Sciatic nerve (tissue), 2 donors: ENCODE results near the gene STK32C. TPM values are rescaled to one million over a fixed set of nuclear protein-coding genes. Genes with fewer than 3 reads are reported as not detected.

Source experiments
- ATAC-seq: fragments of 200-7000 bp; cut with Tn5 transposase; one replicate; pipeline ENCODE4 v1.9.1; 2020; ENCODE audit warnings: mild to moderate bottlenecking, moderate library complexity
- DNase-seq: peaks from one replicate; pipeline ENCODE4 v3.0.0-alpha.2; 2020; ENCODE audit warnings: low spot score
- intact Hi-C: fragments of 100-400 bp; cut with DNase I; formaldehyde crosslinking; loops from one replicate; pipeline ENCODE4 v1.14.2; 2022
- total RNA-seq: library from RNA; stranded (reverse); fragmentation: NEBNext Ultra II Directional; extraction: Animal tissue kit (Norgen Biotek cat#: 25700); gene quantifications from one replicate; pipeline ENCODE4 v1.2.1, GENCODE V29; 2021
- donor health status: DM: no; HTN: no; CAD: no.
- donor health status: DM: no; HTN: no; CAD: no.

The STK32C gene
- total RNA-seq, 1 donor from 2014 or later = 11.1 TPM

DNA sequence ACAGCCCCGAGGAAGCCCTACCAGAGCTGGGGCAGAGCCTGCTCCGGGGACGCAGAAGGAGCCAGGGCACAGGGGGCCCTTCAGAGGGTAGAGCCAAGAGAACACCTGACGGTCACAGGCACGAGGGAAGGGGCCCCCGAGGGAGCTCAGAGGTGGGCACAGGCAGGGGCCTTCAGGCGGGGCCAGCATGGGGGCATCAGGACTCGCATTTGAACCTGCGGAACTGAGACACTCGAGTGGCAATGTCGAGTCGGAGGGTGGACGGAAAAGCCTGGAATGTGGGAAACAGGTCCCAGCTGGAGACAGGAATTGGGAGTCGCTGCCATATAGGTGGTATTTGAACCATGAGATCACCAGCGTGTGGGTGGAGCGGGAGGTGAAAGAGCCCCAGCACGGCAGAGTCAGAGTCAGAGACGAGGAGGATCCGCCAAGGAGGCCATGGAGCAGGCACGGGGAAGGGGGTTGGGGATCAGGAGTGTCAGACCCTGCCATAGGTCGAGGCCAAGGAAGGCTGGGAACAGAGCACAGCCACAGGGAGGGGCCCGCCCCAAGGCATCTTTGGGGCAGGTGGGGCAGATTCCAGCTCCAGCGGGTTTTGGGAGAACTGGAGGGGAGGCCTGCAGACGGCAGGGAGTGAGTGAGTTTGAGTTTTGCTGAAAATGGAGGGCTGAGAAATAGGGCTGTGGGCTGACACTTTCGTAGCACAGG, 13.8 kb downstream of the STK32C start:
- intact Hi-C loops = no loop called here
- ATAC-seq = no peak

GRCh38 chr10:132293201-132293812, 14.4 kb downstream of the STK32C start:
- DNase-seq (peak; percentile 52), ATAC-seq (peak; percentile 40)
- intact Hi-C loops = no loop called here

More for the DNA sequence above, 13.8 kb downstream of the STK32C start:
- DNase-seq = peak; percentile 54

GRCh38 chr10:132292287-132293200, 15.2 kb downstream of the STK32C start:
- DNase-seq = no peak
- no peak for ATAC-seq
- intact Hi-C loops = no loop called here

GRCh38 chr10:132291826-132292225, 15.9 kb downstream of the STK32C start:
- intact Hi-C loops = no loop called here
- DNase-seq (no peak), ATAC-seq (no peak)

GRCh38 chr10:132290631-132291030, 17.1 kb downstream of the STK32C start:
- no peak for DNase-seq
- ATAC-seq = no peak
- intact Hi-C loops = no loop called here

DNA sequence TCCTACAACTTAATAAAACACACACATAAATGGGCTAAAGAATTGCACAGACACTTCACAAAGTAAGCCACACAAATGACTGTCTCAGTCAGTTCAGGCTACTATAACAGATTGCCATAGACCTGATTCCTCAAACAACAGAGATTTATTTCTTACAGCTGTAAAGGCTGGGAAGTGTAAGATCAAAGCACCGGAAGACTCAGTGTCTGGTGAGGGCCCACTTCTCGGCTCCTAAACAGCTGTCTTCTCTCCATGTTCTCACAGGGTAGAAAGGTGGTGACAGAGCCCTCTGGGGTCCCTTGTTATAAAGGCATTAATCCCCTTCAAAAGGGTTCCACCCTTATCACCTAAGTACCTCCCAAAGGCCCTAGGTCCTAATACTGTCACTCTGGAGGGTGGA, 18.3 kb downstream of the STK32C start:
- ATAC-seq (no peak), DNase-seq (no peak)
- intact Hi-C loops = no loop called here

DNA sequence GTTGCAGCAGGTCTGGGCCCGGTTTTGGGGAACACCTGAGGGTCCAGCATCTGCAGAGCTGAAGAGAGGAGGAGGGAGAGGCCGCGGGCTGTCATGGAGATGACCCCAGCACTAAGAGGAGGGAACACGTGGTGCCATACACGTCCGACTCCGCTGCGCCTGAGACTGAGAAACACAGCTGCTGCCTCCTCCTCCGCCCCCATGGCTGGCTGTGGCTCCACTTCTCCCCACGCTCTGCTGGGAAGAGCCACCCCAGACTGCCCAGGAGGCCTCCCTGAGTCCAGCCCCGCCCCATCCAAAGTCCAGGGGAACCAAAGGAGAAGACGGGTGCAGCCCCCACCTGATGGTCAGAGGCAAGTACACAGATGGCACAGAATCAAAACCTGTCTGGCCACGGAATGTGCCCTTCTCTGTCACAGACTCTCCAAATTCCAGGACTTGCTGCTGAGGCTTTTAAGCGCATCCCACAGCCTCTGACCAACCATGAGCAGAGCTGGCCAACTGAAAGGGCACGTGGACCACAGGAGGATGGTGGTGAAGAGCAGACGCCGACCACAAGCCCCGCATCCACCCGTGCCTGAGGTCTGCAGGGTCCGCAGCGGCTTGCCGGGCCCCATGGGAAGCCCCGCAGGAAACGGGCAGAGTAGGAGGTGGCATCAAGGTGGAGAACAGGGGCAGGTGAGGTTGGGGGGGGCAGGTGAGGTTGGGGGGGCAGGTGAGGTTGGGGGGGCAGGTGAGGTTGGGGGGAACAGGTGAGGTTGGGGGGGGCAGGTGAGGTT, 24.0 kb downstream of the STK32C start:
- DNase-seq = no peak

GRCh38 chr10:132282667-132283603, 24.8 kb downstream of the STK32C start:
- no peak for ATAC-seq
- DNase-seq = no peak
- intact Hi-C loops = no loop called here

More for the DNA sequence above, 24.0 kb downstream of the STK32C start:
- intact Hi-C loops = no loop called here
- ATAC-seq = no peak

GRCh38 chr10:132281915-132282666, 25.7 kb downstream of the STK32C start:
- no peak for DNase-seq
- no peak for ATAC-seq
- intact Hi-C loops = no loop called here

- intact Hi-C loops = no loop called here
- no peak for ATAC-seq
- DNase-seq = no peak
These were observed 27.1 kb downstream of the STK32C start for GRCh38 chr10:132280646-132281074.

DNA sequence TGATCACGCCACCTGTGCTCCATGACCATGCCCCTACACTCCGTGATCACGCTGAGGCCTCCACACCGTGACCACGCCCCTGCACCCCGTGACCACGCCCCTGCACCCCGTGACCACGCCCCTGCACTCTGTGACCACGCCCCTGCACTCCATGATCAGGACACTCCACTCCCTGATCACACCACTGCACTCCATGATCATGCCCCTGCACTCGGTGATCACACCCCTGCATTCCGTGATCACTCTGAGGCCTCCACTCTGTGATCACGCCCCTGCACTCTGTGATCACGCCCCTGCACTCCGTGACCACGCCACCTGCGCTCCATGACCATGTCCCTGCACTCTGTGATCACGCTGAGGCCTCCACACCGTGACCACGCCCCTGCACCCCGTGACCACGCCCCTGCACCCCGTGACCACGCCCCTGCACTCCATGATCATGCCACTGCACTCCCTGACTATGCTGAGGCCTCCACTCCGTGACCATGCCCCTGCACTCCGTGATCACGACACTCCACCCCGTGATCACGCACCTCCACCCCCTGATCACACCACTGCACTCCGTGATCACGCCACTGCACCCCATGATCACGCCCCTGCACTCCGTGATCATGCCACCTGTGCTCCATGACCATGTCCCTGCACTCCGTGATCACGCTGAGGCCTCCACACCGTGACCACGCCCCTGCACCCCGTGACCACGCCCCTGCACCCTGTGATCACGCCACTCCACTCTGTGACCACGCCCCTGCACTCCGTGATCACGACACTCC, 27.7 kb downstream of the STK32C start:
- ATAC-seq (no peak), DNase-seq (no peak)
- intact Hi-C loops = no loop called here

DNA sequence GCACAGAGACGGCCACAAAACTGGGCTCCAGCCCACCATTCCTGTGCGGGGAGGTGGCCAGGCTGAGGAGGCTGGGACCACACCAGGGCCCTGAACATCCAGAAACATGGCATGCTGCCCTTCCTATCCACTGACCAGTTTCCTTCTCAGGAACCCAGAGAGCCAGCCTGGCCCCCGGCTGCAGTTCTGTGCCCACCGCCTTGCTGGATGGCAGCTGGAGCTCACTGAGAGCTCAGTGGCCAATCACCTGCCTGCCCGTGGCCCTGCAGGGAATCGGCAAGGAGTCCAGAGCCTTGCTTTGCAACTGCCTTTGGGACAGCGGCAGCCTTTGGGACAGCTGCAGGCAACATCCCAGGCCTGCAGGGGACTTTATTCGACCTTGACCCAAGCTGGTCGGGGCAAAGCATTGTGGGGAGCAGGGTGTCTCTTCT, 30.4 kb downstream of the STK32C start:
- DNase-seq (no peak), ATAC-seq (no peak)
- intact Hi-C loops = no loop called here

DNA sequence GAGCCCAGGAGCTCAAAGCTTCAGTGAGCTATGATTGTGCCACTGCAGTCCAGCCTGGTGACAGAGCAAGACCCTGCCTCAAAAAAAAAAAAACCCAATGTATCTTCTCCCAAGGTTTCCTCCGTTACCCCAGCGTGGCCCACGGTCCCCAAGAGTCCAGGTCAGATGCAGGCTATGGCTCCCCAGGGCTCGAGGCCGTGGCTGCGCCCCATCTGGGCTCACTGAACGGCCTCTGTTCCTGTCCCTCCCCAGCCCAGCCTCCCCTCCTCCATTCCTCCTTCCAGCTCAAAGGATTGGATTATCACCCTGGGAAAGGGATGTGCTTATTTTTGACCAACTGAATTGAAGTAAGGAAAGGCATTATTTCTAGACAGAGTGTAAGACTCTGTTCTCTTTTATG, 31.0 kb downstream of the STK32C start:
- ATAC-seq (no peak), DNase-seq (no peak)
- intact Hi-C loops = no loop called here

- ATAC-seq = no peak
- intact Hi-C loops = no loop called here
- no peak for DNase-seq
These were observed 31.5 kb downstream of the STK32C start for GRCh38 chr10:132276179-132276675.

DNA sequence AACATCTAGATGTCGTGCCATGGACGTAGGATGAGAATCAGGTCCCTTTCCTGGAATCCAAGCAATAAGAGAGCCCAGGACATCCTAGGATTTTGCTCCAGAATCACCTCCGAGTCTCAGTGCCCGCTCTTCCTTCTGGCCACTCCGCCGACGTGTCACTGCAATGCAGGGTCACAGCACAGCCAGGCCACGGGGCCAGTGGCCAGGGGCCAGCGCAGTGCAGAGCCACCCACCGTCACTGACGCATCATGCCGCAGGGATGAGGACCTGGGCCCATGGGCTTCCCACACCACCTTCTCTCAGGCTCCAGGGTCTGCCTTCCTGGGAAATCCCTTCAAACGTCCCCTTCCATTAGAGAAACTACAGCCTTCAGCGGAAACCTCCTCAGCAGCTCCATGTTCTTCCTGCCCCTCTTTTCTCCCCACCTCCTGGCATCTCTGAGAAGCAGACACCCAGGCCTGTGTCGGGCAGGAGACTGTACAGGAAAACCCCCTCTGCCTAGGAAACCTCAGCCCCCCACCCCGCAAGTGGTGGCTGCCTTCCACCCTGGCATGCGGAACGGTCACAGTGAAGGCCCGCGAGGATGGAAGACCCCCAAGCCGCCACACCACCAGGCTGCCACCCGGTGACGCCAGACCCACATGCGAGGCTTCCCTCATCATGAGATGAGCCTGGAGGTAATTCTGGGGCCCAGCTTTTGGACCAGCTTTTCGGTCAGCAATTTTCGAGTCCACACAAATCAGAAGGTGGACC, 32.1 kb downstream of the STK32C start:
- ATAC-seq = no peak
- intact Hi-C loops = no loop called here
- DNase-seq = no peak

DNA sequence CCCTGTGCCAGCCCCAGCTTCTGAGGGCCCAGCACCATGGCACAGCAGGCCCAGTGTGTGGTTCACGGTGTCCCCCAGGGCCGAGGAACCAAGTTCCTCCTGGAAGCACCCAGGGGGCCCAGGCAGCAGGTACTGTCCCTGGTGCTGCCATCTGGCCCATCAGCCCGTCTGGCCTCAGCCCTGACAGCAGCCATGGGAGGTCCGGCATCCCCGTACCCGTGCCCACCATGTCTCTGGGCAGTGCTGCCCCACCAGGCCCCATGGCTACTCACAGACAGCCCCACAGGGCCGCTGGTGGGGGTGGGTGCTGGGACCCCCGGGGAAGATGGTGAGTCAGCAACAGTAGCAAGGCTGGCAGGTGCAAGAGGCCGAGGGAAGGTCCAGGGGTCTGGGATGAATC, 32.8 kb downstream of the STK32C start:
- intact Hi-C loops = no loop called here
- ATAC-seq = no peak
- DNase-seq = no peak
